Stomach smooth muscle (tissue), 2 donors: ENCODE data around the gene DENND10.
"Not testable (repeated sequence)": the region's sequence is repeated elsewhere in the genome, so short reads cannot be mapped to it uniquely, and the experiment has no call there.

Experiments used
- H3K27ac ChIP-seq: one replicate; pipeline ENCODE4 v1.7.0; 2013; ENCODE audit warnings: mild to moderate bottlenecking, low read length, inconsistent platforms
- H3K27me3 ChIP-seq, 2 donors: one replicate each; pipeline ENCODE4 v1.7.0; 2013; ENCODE audit warnings: low read length in 2 of 2; ENCODE audit not compliant: insufficient read depth in 2 of 2, control insufficient read depth in 1 of 2
- H3K36me3 ChIP-seq, 2 donors: one replicate each; pipeline ENCODE4 v1.7.0; 2013; ENCODE audit warnings: low read length in 2 of 2; ENCODE audit not compliant: control insufficient read depth in 2 of 2, insufficient read depth in 2 of 2
- H3K4me1 ChIP-seq: one replicate; pipeline ENCODE4 v1.7.0; 2013; ENCODE audit warnings: low read length; ENCODE audit not compliant: control insufficient read depth, insufficient read depth
- H3K4me3 ChIP-seq, 2 donors: one replicate each; pipeline ENCODE4 v1.7.0; 2013; ENCODE audit warnings: low read length in 2 of 2
- H3K9ac ChIP-seq, 2 donors: one replicate each; pipeline ENCODE4 v1.7.0; 2013; ENCODE audit warnings: low read length in 2 of 2, mild to moderate bottlenecking in 1 of 2
- H3K9me3 ChIP-seq, 2 donors: one replicate each; pipeline ENCODE4 v1.7.0; 2013; ENCODE audit warnings: low read length in 2 of 2; ENCODE audit not compliant: control insufficient read depth in 2 of 2
- donor health status: healthy.
- donor health status: Pancreatic carcinoma.

DENND10 gene

DNA sequence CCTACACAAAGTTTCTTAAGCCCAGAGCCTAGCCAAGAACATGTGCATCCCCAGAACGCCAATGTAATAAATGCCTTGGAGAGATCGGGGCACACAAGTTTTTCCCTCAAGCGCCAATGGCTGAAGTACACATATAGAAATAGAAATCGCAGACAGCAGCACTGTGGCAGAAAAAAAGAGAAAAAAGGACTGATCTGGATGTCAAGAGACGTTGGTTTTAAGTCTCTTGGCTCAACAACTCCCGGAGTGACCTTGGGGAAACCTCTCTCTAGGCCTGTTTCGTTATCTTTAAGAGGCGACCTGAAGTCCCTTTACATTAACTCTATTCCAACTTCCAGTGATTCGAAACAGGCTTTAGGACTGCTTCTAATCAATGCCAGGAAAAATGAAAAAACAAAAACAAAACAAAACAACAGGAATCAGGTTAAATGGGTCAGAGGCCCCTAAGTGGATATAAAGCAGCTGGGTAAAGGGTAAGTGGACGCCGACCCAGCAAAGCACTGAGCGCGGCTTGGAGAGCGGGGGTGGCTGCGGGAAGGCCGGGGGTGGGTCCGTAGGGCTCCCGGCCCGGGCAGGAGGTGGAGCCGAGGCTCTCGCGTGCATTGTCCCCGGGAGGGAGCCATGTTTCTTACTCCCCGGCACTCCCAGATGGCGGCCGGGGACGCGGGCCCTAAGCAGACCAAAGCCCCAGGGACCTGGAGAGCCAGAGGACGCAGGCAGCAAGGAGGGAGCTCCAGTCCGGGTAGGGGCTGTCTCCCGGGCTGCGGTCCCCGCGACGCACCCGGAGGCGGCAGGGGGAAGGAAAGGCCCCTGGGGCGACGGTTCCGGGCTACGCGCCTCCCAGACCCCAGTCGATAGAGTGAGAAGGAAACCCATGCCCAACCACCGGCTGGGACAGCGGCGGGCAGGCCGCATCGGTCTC lies 24.1 kb upstream of the DENND10 start:
- H3K4me1 ChIP-seq: no peaks in the 10 kb centered on the region
- no peaks in the 10 kb centered on the region for H3K9me3 ChIP-seq
- peak overlapping the region; percentile 98 to 99 for H3K9ac ChIP-seq
- H3K27ac ChIP-seq: peak overlapping the region; percentile 95
- no peaks in the 10 kb centered on the region for H3K36me3 ChIP-seq
- H3K27me3 ChIP-seq: no peaks in the 10 kb centered on the region
- peak overlapping the region; percentile 88 to 91 for H3K4me3 ChIP-seq

- Histone ChIP-seq H3K4me1 (no peaks in the 10 kb centered on the region), H3K27me3 (no peaks in the 10 kb centered on the region)
Measured at GRCh38 chr10:119080521-119081259, 23.2 kb upstream of the DENND10 start, which contains the start of gene EIF3A. TSS of gene EIF3A (minus strand) at chr10:119080817. CDS start at chr10:119080676, 141 bp downstream.

GRCh38 chr10:119084896-119085295 lies 19.0 kb upstream of the DENND10 start:
- H3K27me3 ChIP-seq: no peaks in the 10 kb centered on the region
- no peak overlapping the region for H3K4me3 ChIP-seq
- no peaks in the 10 kb centered on the region for H3K4me1 ChIP-seq
- H3K9ac ChIP-seq: no peak overlapping the region
- H3K9me3 ChIP-seq: no peaks in the 10 kb centered on the region
- no peaks in the 10 kb centered on the region for H3K36me3 ChIP-seq
- H3K27ac ChIP-seq: no peak overlapping the region

More at GRCh38 chr10:119080521-119081259, 23.2 kb upstream of the DENND10 start, which contains the start of gene EIF3A:
- H3K27ac ChIP-seq: peak within 1 kb of the TSS; percentile 95
- no peaks in the 10 kb centered on the region for H3K36me3 ChIP-seq
- peak within 1 kb of the TSS; percentile 88 to 91 for H3K4me3 ChIP-seq
- H3K9ac ChIP-seq: peak within 1 kb of the TSS; percentile 98 to 99
- no peaks in the 10 kb centered on the region for H3K9me3 ChIP-seq

DNA sequence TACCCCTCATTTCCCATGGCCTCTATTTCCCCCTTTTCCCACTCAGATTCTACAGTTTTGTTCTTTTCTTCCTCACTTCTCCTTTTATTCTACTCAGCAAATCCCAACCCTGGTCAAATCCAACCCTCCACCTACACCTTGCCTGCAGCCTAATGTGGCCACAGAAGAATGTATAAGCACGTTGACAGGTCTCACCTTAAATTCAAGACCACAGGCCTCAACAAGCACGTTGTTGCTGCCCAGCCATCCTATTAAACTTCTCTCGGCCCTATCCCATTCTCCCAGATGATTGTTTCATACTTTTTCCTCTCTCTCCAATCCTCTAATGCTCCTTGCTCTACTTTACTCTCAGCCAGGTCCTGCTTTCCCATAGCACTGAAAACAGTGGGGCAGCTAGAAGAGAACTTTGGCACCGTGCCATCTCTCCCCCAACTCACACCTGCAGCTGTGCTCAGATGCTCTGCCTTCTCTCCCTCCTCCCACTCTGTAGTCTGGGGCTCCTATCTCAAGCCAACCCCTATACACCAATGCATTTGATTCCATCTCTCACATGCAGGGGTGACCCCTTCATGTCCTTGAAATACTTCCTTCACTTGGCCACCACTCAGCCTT lies 16.5 kb upstream of the DENND10 start:
- H3K9ac ChIP-seq: no peak overlapping the region
- H3K27me3 ChIP-seq: no peaks in the 10 kb centered on the region
- no peaks in the 10 kb centered on the region for H3K9me3 ChIP-seq
- H3K27ac ChIP-seq: no peak overlapping the region
- H3K36me3 ChIP-seq: no peaks in the 10 kb centered on the region
- no peaks in the 10 kb centered on the region for H3K4me1 ChIP-seq
- H3K4me3 ChIP-seq: no peak overlapping the region

DNA sequence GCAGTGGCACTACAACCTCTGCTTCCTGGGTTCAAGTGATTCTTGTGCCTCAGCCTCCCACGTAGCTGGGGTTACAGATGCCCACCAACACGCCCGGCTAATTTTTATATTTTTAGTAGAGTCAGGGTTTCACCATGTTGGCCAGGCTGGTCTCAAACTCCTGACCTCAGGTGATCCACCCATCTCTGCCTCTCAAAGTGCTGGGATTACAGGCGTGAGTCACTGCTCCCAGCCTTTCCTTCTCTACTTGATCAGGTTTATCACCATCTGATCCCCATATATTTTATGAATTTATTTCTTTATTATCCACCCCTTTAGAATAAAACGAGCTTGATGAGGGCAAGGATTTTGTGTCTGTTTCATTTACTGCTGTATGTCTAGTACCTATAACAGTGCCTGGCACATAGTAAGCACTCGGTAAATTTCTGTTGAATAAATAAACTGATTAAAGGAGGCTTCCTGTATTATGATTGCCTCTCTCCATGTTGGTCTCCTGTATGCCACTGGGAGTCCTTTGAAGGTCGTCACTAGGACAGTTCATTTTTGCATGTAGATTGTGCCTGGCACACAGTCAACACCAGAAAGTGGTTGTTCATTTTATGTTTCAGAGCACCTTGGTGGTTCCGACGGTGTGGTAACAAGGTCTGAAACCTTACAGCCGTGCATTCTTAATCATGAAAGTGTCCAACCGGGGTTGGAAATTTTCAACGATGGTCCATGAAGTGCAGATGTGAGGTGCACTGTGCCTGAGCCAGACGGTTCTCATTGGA lies 13.7 kb upstream of the DENND10 start:
- H3K9me3 ChIP-seq: no peaks in the 10 kb centered on the region
- no peak overlapping the region for H3K27ac ChIP-seq
- no peaks in the 10 kb centered on the region for H3K4me1 ChIP-seq
- no peak overlapping the region for H3K9ac ChIP-seq
- no peak overlapping the region for H3K4me3 ChIP-seq
- H3K27me3 ChIP-seq: no peaks in the 10 kb centered on the region
- H3K36me3 ChIP-seq: no peaks in the 10 kb centered on the region

GRCh38 chr10:119090968-119091367 lies 12.9 kb upstream of the DENND10 start:
- Histone ChIP-seq H3K27me3 (no peaks in the 10 kb centered on the region), H3K9ac (no peak overlapping the region), H3K27ac (no peak overlapping the region), H3K4me1 (no peaks in the 10 kb centered on the region), H3K36me3 (no peaks in the 10 kb centered on the region), H3K4me3 (no peak overlapping the region), H3K9me3 (no peaks in the 10 kb centered on the region)

DNA sequence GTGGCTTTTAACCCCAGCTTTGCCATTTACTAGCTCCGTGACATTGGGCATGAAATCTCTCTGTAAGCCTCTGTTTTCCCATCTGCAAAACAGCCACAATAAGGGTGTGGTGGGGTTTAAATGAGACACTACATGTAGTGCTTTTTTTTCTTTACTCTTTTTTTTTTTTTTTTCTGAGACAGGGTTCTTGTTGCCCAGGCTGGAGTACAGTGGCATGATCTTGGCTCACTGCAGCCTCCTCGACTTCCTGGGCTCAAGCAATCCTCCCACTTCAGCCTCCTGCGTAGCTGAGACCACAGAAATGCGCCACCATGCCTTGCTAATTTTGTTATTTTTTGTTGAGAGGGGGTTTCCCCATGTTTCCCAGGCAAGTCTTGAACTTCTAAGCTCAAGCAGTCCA lies 8.3 kb upstream of the DENND10 start:
- Histone ChIP-seq H3K27ac (no peak overlapping the region), H3K4me1 (no peaks in the 10 kb centered on the region), H3K9ac (no peak overlapping the region), H3K27me3 (no peaks in the 10 kb centered on the region), H3K36me3 (no peaks in the 10 kb centered on the region), H3K9me3 (no peaks in the 10 kb centered on the region), H3K4me3 (no peak overlapping the region)

GRCh38 chr10:119096641-119097415 lies 7.1 kb upstream of the DENND10 start:
- H3K27me3 ChIP-seq, H3K4me3 ChIP-seq, H3K36me3 ChIP-seq, H3K9me3 ChIP-seq, H3K9ac ChIP-seq, H3K27ac ChIP-seq, H3K4me1 ChIP-seq: not testable (repeated sequence)

DNA sequence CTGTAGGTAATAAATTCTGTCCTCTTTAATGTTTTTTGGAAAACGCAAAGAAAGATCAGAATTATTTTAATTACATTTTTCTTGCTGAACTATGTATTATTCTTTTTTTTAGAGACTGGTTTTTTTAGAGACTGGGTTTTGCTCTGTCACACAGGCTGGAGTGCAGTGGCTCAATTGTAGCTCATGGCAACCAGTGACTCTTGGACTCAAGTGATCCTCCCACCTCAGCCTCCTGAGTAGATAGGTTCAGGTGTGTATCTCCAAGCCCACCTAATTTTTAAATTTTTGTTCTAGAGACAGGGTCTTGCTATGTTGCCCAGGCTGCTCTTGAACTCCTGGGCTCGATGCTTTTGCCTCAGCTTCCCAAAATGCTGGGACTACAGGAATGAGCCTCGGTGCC lies 5.3 kb upstream of the DENND10 start:
- no peaks in the 10 kb centered on the region for H3K4me1 ChIP-seq
- H3K4me3 ChIP-seq: no peak overlapping the region
- H3K9me3 ChIP-seq: no peaks in the 10 kb centered on the region
- H3K27me3 ChIP-seq: no peaks in the 10 kb centered on the region
- no peak overlapping the region for H3K27ac ChIP-seq
- no peaks in the 10 kb centered on the region for H3K36me3 ChIP-seq
- no peak overlapping the region for H3K9ac ChIP-seq
